OCI-LY3 (cell line): ENCODE measurements around the gene NDUFA12.

ENCODE experiments used
- H2AFZ ChIP-seq: fragments of 200-600, 300-600 bp; shearing (Covaris generic); 2 replicates; pipeline ENCODE4 v1.6.0; 2014; ENCODE audit warnings: antibody characterized with exemption, low read depth, low read length
- H3K27ac ChIP-seq: fragments of 200-600, 300-600 bp; sonication (generic); 2 replicates; pipeline ENCODE4 v1.5.1; 2014; ENCODE audit warnings: mild to moderate bottlenecking, low read length, moderate library complexity, mixed read lengths
- H3K27me3 ChIP-seq: fragments of 200-600, 300-600 bp; sonication (generic); 2 replicates; pipeline ENCODE4 v1.6.1; 2014; ENCODE audit warnings: low read depth, low read length, mixed read lengths
- H3K36me3 ChIP-seq: fragments of 200-600, 300-600 bp; sonication (generic); replicated peaks from 2 replicates; pipeline ENCODE3; 2014; ENCODE audit warnings: low read depth, low read length, mixed read lengths
- H3K4me1 ChIP-seq: fragments of 300-600, 200-600 bp; sonication (generic); 2 replicates; pipeline ENCODE4 v1.6.1; 2014; ENCODE audit warnings: low read length, mixed read lengths
- H3K4me2 ChIP-seq: fragments of 200-600, 300-600 bp; sonication (generic); 2 replicates; pipeline ENCODE4 v1.6.1; 2014; ENCODE audit warnings: low read length, mixed read lengths
- H3K4me3 ChIP-seq: fragments of 300-600, 200-600 bp; sonication (generic); 2 replicates; pipeline ENCODE4 v1.5.1; 2014; ENCODE audit warnings: antibody characterized with exemption, mild to moderate bottlenecking, low read length, moderate library complexity
- H3K79me2 ChIP-seq: fragments of 300-600, 200-600 bp; shearing (Covaris generic); 2 replicates; pipeline ENCODE4 v1.6.1; 2014; ENCODE audit warnings: mild to moderate bottlenecking, low read length, mixed read lengths
- H3K9ac ChIP-seq: fragments of 300-600, 200-600 bp; shearing (Covaris generic); 2 replicates; pipeline ENCODE4 v1.6.0; 2014; ENCODE audit warnings: mild to moderate bottlenecking, low read length, moderate library complexity
- H3K9me3 ChIP-seq: fragments of 200-600, 300-600 bp; shearing (Covaris generic); 2 replicates; pipeline ENCODE4 v1.6.1; 2014; ENCODE audit warnings: low read length, mixed read lengths; ENCODE audit not compliant: insufficient read depth
- H4K20me1 ChIP-seq: fragments of 200-600, 300-600 bp; sonication (generic); 2 replicates; pipeline ENCODE4 v1.6.1; 2016; ENCODE audit warnings: low read length, mixed read lengths; ENCODE audit not compliant: insufficient read depth
- EZH2phosphoT487 ChIP-seq: fragments of 200-600 bp; shearing (Covaris generic); IDR thresholded peaks from 2 replicates; pipeline ENCODE4 v1.6.1; 2018; ENCODE audit warnings: antibody characterized with exemption, mixed run types, low read depth
- TF ChIP-seq, protein P1 (sequence below): fragments of 200-600, 300-600 bp; sonication (generic); IDR thresholded peaks from 2 replicates; pipeline ENCODE4 v1.5.1; 2014; ENCODE audit warnings: antibody characterized with exemption, low read length, low read depth

NDUFA12 gene

DNA sequence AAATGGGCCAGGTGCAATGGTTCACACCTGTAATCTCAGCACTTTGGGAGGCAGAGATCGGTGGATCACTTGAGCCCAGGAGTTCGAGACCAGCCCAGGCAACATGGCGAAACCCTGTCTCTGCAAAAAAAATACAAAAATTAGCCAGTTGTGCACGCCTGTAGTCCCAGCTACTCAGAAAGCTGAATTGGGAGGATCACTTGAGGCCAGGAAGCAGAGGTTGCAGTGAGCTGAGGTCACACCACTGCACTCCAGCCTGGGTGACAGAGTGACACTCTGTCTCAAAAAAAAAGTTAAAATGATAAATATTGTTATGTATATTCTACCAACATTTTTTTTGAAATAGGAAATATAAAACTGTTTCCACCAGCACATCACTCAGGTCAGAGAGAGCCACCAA is 64.9 kb downstream of the NDUFA12 start:
- Histone ChIP-seq H3K79me2 (no peaks in the 10 kb centered on the region), H3K9ac (no peak overlapping the region), H4K20me1 (no peaks in the 10 kb centered on the region), H3K4me3 (no peak overlapping the region), H3K27ac (no peak overlapping the region), H3K4me1 (no peaks in the 10 kb centered on the region), H3K4me2 (no peak overlapping the region), H3K36me3 (no peaks in the 10 kb centered on the region), H3K27me3 (no peaks in the 10 kb centered on the region), H3K9me3 (no peaks in the 10 kb centered on the region), H2AFZ (no peak overlapping the region)
- TF ChIP-seq, protein P1, sequence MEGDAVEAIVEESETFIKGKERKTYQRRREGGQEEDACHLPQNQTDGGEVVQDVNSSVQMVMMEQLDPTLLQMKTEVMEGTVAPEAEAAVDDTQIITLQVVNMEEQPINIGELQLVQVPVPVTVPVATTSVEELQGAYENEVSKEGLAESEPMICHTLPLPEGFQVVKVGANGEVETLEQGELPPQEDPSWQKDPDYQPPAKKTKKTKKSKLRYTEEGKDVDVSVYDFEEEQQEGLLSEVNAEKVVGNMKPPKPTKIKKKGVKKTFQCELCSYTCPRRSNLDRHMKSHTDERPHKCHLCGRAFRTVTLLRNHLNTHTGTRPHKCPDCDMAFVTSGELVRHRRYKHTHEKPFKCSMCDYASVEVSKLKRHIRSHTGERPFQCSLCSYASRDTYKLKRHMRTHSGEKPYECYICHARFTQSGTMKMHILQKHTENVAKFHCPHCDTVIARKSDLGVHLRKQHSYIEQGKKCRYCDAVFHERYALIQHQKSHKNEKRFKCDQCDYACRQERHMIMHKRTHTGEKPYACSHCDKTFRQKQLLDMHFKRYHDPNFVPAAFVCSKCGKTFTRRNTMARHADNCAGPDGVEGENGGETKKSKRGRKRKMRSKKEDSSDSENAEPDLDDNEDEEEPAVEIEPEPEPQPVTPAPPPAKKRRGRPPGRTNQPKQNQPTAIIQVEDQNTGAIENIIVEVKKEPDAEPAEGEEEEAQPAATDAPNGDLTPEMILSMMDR = no peak
- no peak for TF ChIP-seq EZH2phosphoT487

DNA sequence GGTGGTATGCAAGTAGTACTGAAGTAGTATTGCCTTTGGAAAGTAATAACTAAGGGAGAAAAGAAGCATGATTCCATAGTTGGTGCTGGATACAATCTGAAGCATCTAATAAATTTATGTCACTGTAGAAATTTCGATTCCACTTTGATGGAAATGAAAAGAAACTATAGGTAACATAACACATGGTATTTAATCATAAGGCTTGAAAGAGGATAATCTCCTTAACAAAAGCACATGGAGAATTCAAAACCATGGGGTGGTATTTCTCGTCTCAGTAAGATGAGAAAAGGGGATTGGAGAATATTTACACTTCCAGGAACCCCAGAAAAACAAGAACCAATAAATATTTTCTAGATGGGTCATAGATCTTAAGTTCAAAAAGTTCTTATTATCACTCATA is 72.7 kb downstream of the NDUFA12 start:
- H4K20me1 ChIP-seq = no peaks in the 10 kb centered on the region
- TF ChIP-seq, protein P1 = no peak
- TF ChIP-seq EZH2phosphoT487 = no peak
- H2AFZ ChIP-seq = no peak overlapping the region
- no peaks in the 10 kb centered on the region for H3K79me2 ChIP-seq
- no peak overlapping the region for H3K4me3 ChIP-seq
- no peaks in the 10 kb centered on the region for H3K4me1 ChIP-seq
- no peak overlapping the region for H3K9ac ChIP-seq
- no peak overlapping the region for H3K4me2 ChIP-seq
- no peaks in the 10 kb centered on the region for H3K9me3 ChIP-seq
- H3K36me3 ChIP-seq = no peaks in the 10 kb centered on the region
- H3K27me3 ChIP-seq = peaks cover 9% of the 10 kb centered on the region; the same call in 1 of the 2 replicates
- no peak overlapping the region for H3K27ac ChIP-seq

DNA sequence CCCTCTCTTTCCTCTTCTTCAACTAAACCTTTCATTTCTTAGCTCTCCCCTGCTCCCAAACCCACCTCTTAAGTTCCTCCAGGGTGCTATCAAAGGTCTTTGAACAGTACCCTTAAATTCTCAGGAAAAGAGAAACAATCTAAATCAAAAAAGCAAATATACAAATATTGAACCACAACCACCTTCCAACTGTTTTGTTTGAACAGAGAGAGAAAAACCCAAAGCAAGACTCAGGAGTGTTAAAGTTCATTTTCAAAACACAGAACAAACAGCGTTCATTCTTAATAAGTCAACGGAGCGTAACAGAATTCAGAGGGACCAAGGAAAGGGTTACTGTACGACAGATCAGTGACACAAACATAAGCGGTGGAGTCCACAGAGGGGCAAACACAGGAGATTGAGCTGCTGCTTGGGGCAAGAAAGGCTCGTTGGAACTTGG is 73.3 kb downstream of the NDUFA12 start:
- Histone ChIP-seq H3K27me3 (peaks cover 9% of the 10 kb centered on the region; the same call in 1 of the 2 replicates), H2AFZ (no peak overlapping the region), H4K20me1 (no peaks in the 10 kb centered on the region), H3K9ac (no peak overlapping the region), H3K79me2 (no peaks in the 10 kb centered on the region), H3K9me3 (no peaks in the 10 kb centered on the region), H3K4me1 (no peaks in the 10 kb centered on the region), H3K27ac (no peak overlapping the region), H3K36me3 (no peaks in the 10 kb centered on the region), H3K4me2 (no peak overlapping the region), H3K4me3 (no peak overlapping the region)
- TF ChIP-seq, protein P1 = no peak
- no peak for TF ChIP-seq EZH2phosphoT487

DNA sequence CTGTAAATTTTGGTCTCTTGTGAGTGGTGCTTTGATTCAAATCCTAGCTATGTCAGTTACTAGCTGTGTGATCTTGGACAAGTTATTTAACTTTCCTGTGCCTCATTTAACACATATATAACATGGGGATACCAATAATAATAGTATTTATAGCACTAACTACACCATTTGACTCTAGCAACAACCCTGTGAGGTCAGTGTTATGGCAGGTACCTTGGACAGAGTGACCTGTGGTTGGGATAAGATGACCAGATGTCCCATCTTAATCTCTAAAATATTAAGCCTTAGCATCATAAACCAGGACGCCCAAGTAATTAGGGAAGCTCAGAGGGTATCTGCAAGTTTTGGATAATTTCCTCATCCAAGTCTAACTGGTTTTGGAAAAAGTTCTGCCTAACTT is 73.7 kb downstream of the NDUFA12 start:
- Histone ChIP-seq H3K36me3 (no peaks in the 10 kb centered on the region), H4K20me1 (no peaks in the 10 kb centered on the region), H2AFZ (no peak overlapping the region), H3K27me3 (peaks cover 9% of the 10 kb centered on the region; the same call in 1 of the 2 replicates), H3K4me2 (no peak overlapping the region), H3K79me2 (no peaks in the 10 kb centered on the region), H3K9ac (no peak overlapping the region), H3K9me3 (no peaks in the 10 kb centered on the region), H3K4me1 (no peaks in the 10 kb centered on the region), H3K4me3 (no peak overlapping the region), H3K27ac (no peak overlapping the region)
- no peak for TF ChIP-seq EZH2phosphoT487
- TF ChIP-seq, protein P1 = no peak
